Measurements from ENCODE around the gene KCNMB3.
"Not testable (repeated sequence)": the region's sequence is repeated elsewhere in the genome, so short reads cannot be mapped to it uniquely, and the experiment has no call there.

The KCNMB3 gene

GRCh38 chr3:179242859-179243258 lies 8.1 kb downstream of the KCNMB3 start:
- not testable (repeated sequence) for H3K9me3 ChIP-seq (ENCODE audit: control insufficient read depth, insufficient read depth, low read length); H3K36me3 ChIP-seq (ENCODE audit: control insufficient read depth, insufficient read depth, low read length); H3K4me1 ChIP-seq (ENCODE audit: control insufficient read depth, insufficient read depth, low read length); H3K27me3 ChIP-seq (ENCODE audit: control insufficient read depth, insufficient read depth, low read length); DNase-seq (ENCODE audit: low read depth, low spot score); H3K4me3 ChIP-seq (ENCODE audit: low read length); H3K27ac ChIP-seq (ENCODE audit: low read length)
- no CpG with 5 or more reads among the region's 2 CpGs for WGBS (ENCODE audit: insufficient coverage, insufficient read length)

- not testable (repeated sequence) for H3K27me3 ChIP-seq (ENCODE audit: control insufficient read depth, insufficient read depth, low read length); DNase-seq (ENCODE audit: low read depth, low spot score); H3K36me3 ChIP-seq (ENCODE audit: control insufficient read depth, insufficient read depth, low read length); H3K4me1 ChIP-seq (ENCODE audit: control insufficient read depth, insufficient read depth, low read length); H3K27ac ChIP-seq (ENCODE audit: low read length); H3K4me3 ChIP-seq (ENCODE audit: low read length); H3K9me3 ChIP-seq (ENCODE audit: control insufficient read depth, insufficient read depth, low read length)
- WGBS (ENCODE audit: insufficient coverage, insufficient read length) = no CpG with 5 or more reads among the region's 1 CpG
These were observed 10.6 kb downstream of the KCNMB3 start for GRCh38 chr3:179240299-179240698.

GRCh38 chr3:179236669-179237301 lies 14.1 kb downstream of the KCNMB3 start:
- Histone ChIP-seq H3K27me3 (ENCODE audit: control insufficient read depth, insufficient read depth, low read length) (no peaks in the 10 kb centered on the region), H3K4me1 (ENCODE audit: control insufficient read depth, insufficient read depth, low read length) (no peaks in the 10 kb centered on the region), H3K36me3 (ENCODE audit: control insufficient read depth, insufficient read depth, low read length) (no peaks in the 10 kb centered on the region), H3K27ac (ENCODE audit: low read length) (no peak overlapping the region), H3K9me3 (ENCODE audit: control insufficient read depth, insufficient read depth, low read length) (no peaks in the 10 kb centered on the region), H3K4me3 (ENCODE audit: low read length) (no peak overlapping the region)
- no peak for DNase-seq (ENCODE audit: low read depth, low spot score)
- WGBS (ENCODE audit: insufficient coverage, insufficient read length) = no CpG with 5 or more reads among the region's 2 CpGs

GRCh38 chr3:179234199-179234598 lies 16.7 kb downstream of the KCNMB3 start:
- Histone ChIP-seq H3K27me3 (ENCODE audit: control insufficient read depth, insufficient read depth, low read length) (no peaks in the 10 kb centered on the region), H3K27ac (ENCODE audit: low read length) (no peak overlapping the region), H3K4me3 (ENCODE audit: low read length) (no peak overlapping the region), H3K4me1 (ENCODE audit: control insufficient read depth, insufficient read depth, low read length) (no peaks in the 10 kb centered on the region), H3K36me3 (ENCODE audit: control insufficient read depth, insufficient read depth, low read length) (no peaks in the 10 kb centered on the region), H3K9me3 (ENCODE audit: control insufficient read depth, insufficient read depth, low read length) (no peaks in the 10 kb centered on the region)
- no peak for DNase-seq (ENCODE audit: low read depth, low spot score)
- no CpG with 5 or more reads among the region's 4 CpGs for WGBS (ENCODE audit: insufficient coverage, insufficient read length)

- no CpG with 5 or more reads among the region's 3 CpGs for WGBS (ENCODE audit: insufficient coverage, insufficient read length)
- Histone ChIP-seq H3K4me1 (ENCODE audit: control insufficient read depth, insufficient read depth, low read length) (no peaks in the 10 kb centered on the region), H3K9me3 (ENCODE audit: control insufficient read depth, insufficient read depth, low read length) (no peaks in the 10 kb centered on the region), H3K36me3 (ENCODE audit: control insufficient read depth, insufficient read depth, low read length) (no peaks in the 10 kb centered on the region), H3K4me3 (ENCODE audit: low read length) (no peak overlapping the region), H3K27me3 (ENCODE audit: control insufficient read depth, insufficient read depth, low read length) (no peaks in the 10 kb centered on the region), H3K27ac (ENCODE audit: low read length) (no peak overlapping the region)
- DNase-seq (ENCODE audit: low read depth, low spot score) = no peak
These were observed 17.9 kb downstream of the KCNMB3 start for GRCh38 chr3:179233043-179233442.

- Histone ChIP-seq H3K27ac (ENCODE audit: low read length) (no peak overlapping the region), H3K9me3 (ENCODE audit: control insufficient read depth, insufficient read depth, low read length) (no peaks in the 10 kb centered on the region), H3K4me3 (ENCODE audit: low read length) (no peak overlapping the region), H3K36me3 (ENCODE audit: control insufficient read depth, insufficient read depth, low read length) (no peaks in the 10 kb centered on the region), H3K27me3 (ENCODE audit: control insufficient read depth, insufficient read depth, low read length) (no peaks in the 10 kb centered on the region), H3K4me1 (ENCODE audit: control insufficient read depth, insufficient read depth, low read length) (no peaks in the 10 kb centered on the region)
- no CpG with 5 or more reads among the region's 5 CpGs for WGBS (ENCODE audit: insufficient coverage, insufficient read length)
- DNase-seq (ENCODE audit: low read depth, low spot score) = no peak
These were observed 21.7 kb downstream of the KCNMB3 start for GRCh38 chr3:179229177-179229576.

GRCh38 chr3:179227349-179227748 lies 23.6 kb downstream of the KCNMB3 start:
- WGBS (ENCODE audit: insufficient coverage, insufficient read length) = 100% methylated on average over 2 of the region's 3 CpGs
- Histone ChIP-seq H3K27ac (ENCODE audit: low read length) (no peak overlapping the region), H3K4me1 (ENCODE audit: control insufficient read depth, insufficient read depth, low read length) (no peaks in the 10 kb centered on the region), H3K36me3 (ENCODE audit: control insufficient read depth, insufficient read depth, low read length) (no peaks in the 10 kb centered on the region), H3K9me3 (ENCODE audit: control insufficient read depth, insufficient read depth, low read length) (no peaks in the 10 kb centered on the region), H3K4me3 (ENCODE audit: low read length) (no peak overlapping the region), H3K27me3 (ENCODE audit: control insufficient read depth, insufficient read depth, low read length) (no peaks in the 10 kb centered on the region)
- DNase-seq (ENCODE audit: low read depth, low spot score) = no peak

- Histone ChIP-seq H3K4me3 (ENCODE audit: low read length) (no peak overlapping the region), H3K36me3 (ENCODE audit: control insufficient read depth, insufficient read depth, low read length) (no peaks in the 10 kb centered on the region), H3K27me3 (ENCODE audit: control insufficient read depth, insufficient read depth, low read length) (no peaks in the 10 kb centered on the region), H3K4me1 (ENCODE audit: control insufficient read depth, insufficient read depth, low read length) (no peaks in the 10 kb centered on the region), H3K27ac (ENCODE audit: low read length) (no peak overlapping the region), H3K9me3 (ENCODE audit: control insufficient read depth, insufficient read depth, low read length) (no peaks in the 10 kb centered on the region)
- DNase-seq (ENCODE audit: low read depth, low spot score) = no peak
- no CpG with 5 or more reads among the region's 1 CpG for WGBS (ENCODE audit: insufficient coverage, insufficient read length)
These were observed 26.3 kb downstream of the KCNMB3 start for GRCh38 chr3:179224584-179224983.

- DNase-seq (ENCODE audit: low read depth, low spot score) = no peak
- H3K36me3 ChIP-seq (ENCODE audit: control insufficient read depth, insufficient read depth, low read length) = no peaks in the 10 kb centered on the region
- WGBS (ENCODE audit: insufficient coverage, insufficient read length) = no CpG with 5 or more reads among the region's 2 CpGs
- H3K27ac ChIP-seq (ENCODE audit: low read length) = no peak overlapping the region
- H3K27me3 ChIP-seq (ENCODE audit: control insufficient read depth, insufficient read depth, low read length) = no peaks in the 10 kb centered on the region
- H3K9me3 ChIP-seq (ENCODE audit: control insufficient read depth, insufficient read depth, low read length) = no peaks in the 10 kb centered on the region
- no peak overlapping the region for H3K4me3 ChIP-seq (ENCODE audit: low read length)
- no peaks in the 10 kb centered on the region for H3K4me1 ChIP-seq (ENCODE audit: control insufficient read depth, insufficient read depth, low read length)
These were observed 27.4 kb downstream of the KCNMB3 start for GRCh38 chr3:179223548-179223947.

GRCh38 chr3:179218213-179218612 lies 32.7 kb downstream of the KCNMB3 start:
- DNase-seq (ENCODE audit: low read depth, low spot score) = not testable (repeated sequence)
- WGBS (ENCODE audit: insufficient coverage, insufficient read length) = no CpG with 5 or more reads among the region's 1 CpG

GRCh38 chr3:179215550-179215949 lies 35.4 kb downstream of the KCNMB3 start:
- no CpG with 5 or more reads among the region's 1 CpG for WGBS (ENCODE audit: insufficient coverage, insufficient read length)
- H3K9me3 ChIP-seq (ENCODE audit: control insufficient read depth, insufficient read depth, low read length); H3K27ac ChIP-seq (ENCODE audit: low read length); DNase-seq (ENCODE audit: low read depth, low spot score); H3K4me3 ChIP-seq (ENCODE audit: low read length); H3K36me3 ChIP-seq (ENCODE audit: control insufficient read depth, insufficient read depth, low read length); H3K4me1 ChIP-seq (ENCODE audit: control insufficient read depth, insufficient read depth, low read length); H3K27me3 ChIP-seq (ENCODE audit: control insufficient read depth, insufficient read depth, low read length): not testable (repeated sequence)

More at GRCh38 chr3:179218213-179218612, 32.7 kb downstream of the KCNMB3 start:
- not testable (repeated sequence) for H3K36me3 ChIP-seq (ENCODE audit: control insufficient read depth, insufficient read depth, low read length); H3K27me3 ChIP-seq (ENCODE audit: control insufficient read depth, insufficient read depth, low read length); H3K4me1 ChIP-seq (ENCODE audit: control insufficient read depth, insufficient read depth, low read length); H3K4me3 ChIP-seq (ENCODE audit: low read length); H3K27ac ChIP-seq (ENCODE audit: low read length); H3K9me3 ChIP-seq (ENCODE audit: control insufficient read depth, insufficient read depth, low read length)

Data from iPS DF 6.9 (cell line).